SK-N-SH treated with all-trans-retinoic acid at 6 μM for 48 hours (cell line): Measurements from ENCODE around the gene AKT2.

Experiments
- ATAC-seq: fragments of 200-7000 bp; cut with Tn5 transposase; 3 replicates; pipeline ENCODE4 v1.9.1; 2020; ENCODE audit warnings: mild to moderate bottlenecking, moderate library complexity
- ARNTL ChIP-seq: fragments of 450-650 bp; formaldehyde crosslinking; IDR thresholded peaks from 2 replicates; pipeline ENCODE4 v1.5.0; 2020; ENCODE audit warnings: low read depth, mild to moderate bottlenecking, moderate library complexity, borderline replicate concordance
- BACH2 ChIP-seq: fragments of 250-450 bp; sonication (Bioruptor Pico); IDR thresholded peaks from 2 replicates; pipeline ENCODE4 v1.9.0; 2021; ENCODE audit warnings: mild to moderate bottlenecking, borderline replicate concordance
- CSDC2 ChIP-seq: fragments of 250-450 bp; sonication (Bioruptor Pico); IDR thresholded peaks from 2 replicates; pipeline ENCODE4 v1.5.0; 2020; ENCODE audit warnings: mild to moderate bottlenecking, moderate library complexity
- ESRRG ChIP-seq: fragments of 250-450 bp; sonication (Bioruptor Pico); IDR thresholded peaks from 2 replicates; pipeline ENCODE4 v1.6.1; 2021; ENCODE audit warnings: mild to moderate bottlenecking
- GLIS3 ChIP-seq: fragments of 250-450 bp; sonication (Bioruptor Pico); IDR thresholded peaks from 2 replicates; pipeline ENCODE4 v1.5.0; 2020; ENCODE audit warnings: mild to moderate bottlenecking, moderate library complexity
- ISL1 ChIP-seq: fragments of 250-450 bp; sonication (Bioruptor Pico); IDR thresholded peaks from 2 replicates; pipeline ENCODE4 v2.1.2; 2022; ENCODE audit warnings: mild to moderate bottlenecking, moderate library complexity
- OSR1 ChIP-seq: fragments of 250-450 bp; sonication (Bioruptor Pico); IDR thresholded peaks from 2 replicates; pipeline ENCODE4 v1.8.0; 2022; ENCODE audit warnings: moderate library complexity, mild to moderate bottlenecking, inconsistent platforms
- PPARA ChIP-seq: fragments of 250-450 bp; sonication (Bioruptor Pico); IDR thresholded peaks from 2 replicates; pipeline ENCODE4 v1.5.0; 2020; ENCODE audit warnings: mild to moderate bottlenecking, borderline replicate concordance
- RARB ChIP-seq: fragments of 250-450 bp; sonication (Bioruptor Pico); IDR thresholded peaks from 2 replicates; pipeline ENCODE4 v1.8.0; 2021; ENCODE audit warnings: mild to moderate bottlenecking, moderate library complexity
- SNAI2 ChIP-seq: fragments of 250-450 bp; sonication (Bioruptor Pico); IDR thresholded peaks from 2 replicates; pipeline ENCODE4 v1.5.0; 2020; ENCODE audit warnings: mild to moderate bottlenecking, moderate library complexity
- TCF4 ChIP-seq: fragments of 250-450 bp; sonication (Bioruptor Pico); IDR thresholded peaks from 2 replicates; pipeline ENCODE4 v1.8.0; 2021; ENCODE audit warnings: mild to moderate bottlenecking, moderate library complexity, borderline replicate concordance
- TOX ChIP-seq: fragments of 250-450 bp; sonication (Bioruptor Pico); IDR thresholded peaks from 2 replicates; pipeline ENCODE4 v1.8.0; 2021; ENCODE audit warnings: mild to moderate bottlenecking, moderate library complexity, borderline replicate concordance
- ZC3H10 ChIP-seq: fragments of 250-450 bp; sonication (Bioruptor Pico); IDR thresholded peaks from 2 replicates; pipeline ENCODE4 v1.5.1; 2021; ENCODE audit warnings: mild to moderate bottlenecking, moderate library complexity
- ZFP3 ChIP-seq: fragments of 250-450 bp; sonication (Bioruptor Pico); IDR thresholded peaks from 2 replicates; pipeline ENCODE4 v1.5.0; 2020; ENCODE audit warnings: mild to moderate bottlenecking, moderate library complexity
- ZFP30 ChIP-seq: fragments of 450-650 bp; formaldehyde crosslinking; IDR thresholded peaks from 2 replicates; pipeline ENCODE4 v1.5.0; 2022; ENCODE audit warnings: mild to moderate bottlenecking, moderate library complexity
- ZNF565 ChIP-seq: fragments of 450-650 bp; formaldehyde crosslinking; conservative IDR thresholded peaks from 2 replicates; pipeline ENCODE4 v1.5.0; 2020; ENCODE audit warnings: low read depth, mild to moderate bottlenecking, moderate library complexity
- ZNF70 ChIP-seq: fragments of 450-650 bp; formaldehyde crosslinking; IDR thresholded peaks from 2 replicates; pipeline ENCODE4 v1.5.0; 2020; ENCODE audit warnings: mild to moderate bottlenecking, moderate library complexity
- ZNF8 ChIP-seq: fragments of 450-650 bp; formaldehyde crosslinking; IDR thresholded peaks from 2 replicates; pipeline ENCODE4 v1.5.0; 2020; ENCODE audit warnings: mild to moderate bottlenecking, moderate library complexity
- TF ChIP-seq, protein P1 (sequence below): fragments of 250-450 bp; sonication (Bioruptor Pico); IDR thresholded peaks from 2 replicates; pipeline ENCODE4 v1.5.1; 2020; ENCODE audit warnings: low read depth, mild to moderate bottlenecking, moderate library complexity
- TF ChIP-seq, protein P2 (sequence below): fragments of 250-450 bp; sonication (Bioruptor Pico); IDR thresholded peaks from 2 replicates; pipeline ENCODE4 v1.5.1; 2021; ENCODE audit warnings: mild to moderate bottlenecking, moderate library complexity
- TF ChIP-seq, protein P3 (sequence below): fragments of 250-450 bp; sonication (Bioruptor Pico); IDR thresholded peaks from 2 replicates; pipeline ENCODE4 v1.5.0; 2020; ENCODE audit warnings: mild to moderate bottlenecking, moderate library complexity
- TF ChIP-seq, protein P4 (sequence below): fragments of 250-450 bp; sonication (Bioruptor Pico); IDR thresholded peaks from 2 replicates; pipeline ENCODE4 v1.8.0; 2021; ENCODE audit warnings: low read depth, mild to moderate bottlenecking, moderate library complexity, borderline replicate concordance
- TF ChIP-seq, protein P5 (sequence below): fragments of 250-450 bp; sonication (Bioruptor Pico); IDR thresholded peaks from 2 replicates; pipeline ENCODE4 v1.8.0; 2020; ENCODE audit warnings: mild to moderate bottlenecking, moderate library complexity, borderline replicate concordance

Gene AKT2

DNA sequence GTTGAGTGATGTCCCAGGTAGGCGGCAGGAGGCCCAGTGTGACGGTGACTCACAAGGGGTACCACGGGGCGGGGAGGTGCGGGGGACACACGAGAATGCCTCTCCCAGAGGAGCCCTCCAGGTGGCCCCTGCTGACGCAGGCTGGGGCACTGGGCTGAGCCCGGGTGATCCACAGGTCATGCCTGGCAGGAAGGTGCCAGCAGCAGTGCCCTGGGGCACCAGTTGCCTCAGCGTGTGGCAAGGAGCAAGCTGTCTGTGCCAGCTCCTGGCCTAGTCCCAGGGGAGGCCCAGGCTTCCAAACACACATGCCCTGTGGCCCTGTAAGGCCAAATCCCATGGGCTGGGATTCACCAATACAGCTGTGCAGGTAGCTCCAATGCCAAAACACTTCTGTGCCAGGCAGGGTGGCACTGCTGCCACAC, 28.0 kb downstream of the AKT2 start:
- no peak for ATAC-seq
- TF ChIP-seq SNAI2 (CRISPR knock-in tag), result no peak
- TF ChIP-seq TOX, result no peak
- no peak for TF ChIP-seq ZNF70 (CRISPR knock-in tag)
- no peak for TF ChIP-seq ZNF565 (CRISPR knock-in tag)
- no peak for TF ChIP-seq TCF4 (CRISPR knock-in tag)

DNA sequence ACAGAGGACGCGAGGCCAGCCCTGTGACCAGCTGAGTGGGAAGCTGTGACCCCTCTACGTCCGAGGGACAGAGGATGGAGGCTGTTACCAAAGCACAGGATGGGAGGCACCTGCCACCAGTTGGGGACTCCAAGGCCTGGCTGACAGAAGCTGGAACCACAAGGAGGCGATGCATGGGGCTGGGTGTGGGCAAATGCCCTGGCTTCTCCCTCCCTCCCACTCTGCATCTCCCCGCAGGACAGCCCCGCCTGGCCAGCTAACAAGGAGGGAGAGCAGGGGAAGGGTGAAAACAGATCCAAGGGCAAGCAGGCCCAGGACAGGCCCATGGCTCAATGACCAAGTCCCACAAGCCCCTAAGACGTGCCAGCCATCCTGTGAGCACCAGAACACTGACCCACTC, 28.6 kb downstream of the AKT2 start:
- no peak for ATAC-seq
- no peak for TF ChIP-seq ZNF8 (CRISPR knock-in tag)
- TF ChIP-seq RARB (CRISPR knock-in tag), result no peak
- TF ChIP-seq, protein P1, sequence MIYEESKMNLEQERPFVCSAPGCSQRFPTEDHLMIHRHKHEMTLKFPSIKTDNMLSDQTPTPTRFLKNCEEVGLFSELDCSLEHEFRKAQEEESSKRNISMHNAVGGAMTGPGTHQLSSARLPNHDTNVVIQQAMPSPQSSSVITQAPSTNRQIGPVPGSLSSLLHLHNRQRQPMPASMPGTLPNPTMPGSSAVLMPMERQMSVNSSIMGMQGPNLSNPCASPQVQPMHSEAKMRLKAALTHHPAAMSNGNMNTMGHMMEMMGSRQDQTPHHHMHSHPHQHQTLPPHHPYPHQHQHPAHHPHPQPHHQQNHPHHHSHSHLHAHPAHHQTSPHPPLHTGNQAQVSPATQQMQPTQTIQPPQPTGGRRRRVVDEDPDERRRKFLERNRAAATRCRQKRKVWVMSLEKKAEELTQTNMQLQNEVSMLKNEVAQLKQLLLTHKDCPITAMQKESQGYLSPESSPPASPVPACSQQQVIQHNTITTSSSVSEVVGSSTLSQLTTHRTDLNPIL, result no peak
- no peak for TF ChIP-seq BACH2 (CRISPR knock-in tag)
- TF ChIP-seq ESRRG, result no peak
- TF ChIP-seq ZC3H10 (CRISPR knock-in tag), result no peak
- TF ChIP-seq, protein P2, sequence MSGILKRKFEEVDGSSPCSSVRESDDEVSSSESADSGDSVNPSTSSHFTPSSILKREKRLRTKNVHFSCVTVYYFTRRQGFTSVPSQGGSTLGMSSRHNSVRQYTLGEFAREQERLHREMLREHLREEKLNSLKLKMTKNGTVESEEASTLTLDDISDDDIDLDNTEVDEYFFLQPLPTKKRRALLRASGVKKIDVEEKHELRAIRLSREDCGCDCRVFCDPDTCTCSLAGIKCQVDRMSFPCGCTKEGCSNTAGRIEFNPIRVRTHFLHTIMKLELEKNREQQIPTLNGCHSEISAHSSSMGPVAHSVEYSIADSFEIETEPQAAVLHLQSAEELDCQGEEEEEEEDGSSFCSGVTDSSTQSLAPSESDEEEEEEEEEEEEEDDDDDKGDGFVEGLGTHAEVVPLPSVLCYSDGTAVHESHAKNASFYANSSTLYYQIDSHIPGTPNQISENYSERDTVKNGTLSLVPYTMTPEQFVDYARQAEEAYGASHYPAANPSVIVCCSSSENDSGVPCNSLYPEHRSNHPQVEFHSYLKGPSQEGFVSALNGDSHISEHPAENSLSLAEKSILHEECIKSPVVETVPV, result no peak
- TF ChIP-seq OSR1 (CRISPR knock-in tag), result no peak
- TF ChIP-seq, protein P3, sequence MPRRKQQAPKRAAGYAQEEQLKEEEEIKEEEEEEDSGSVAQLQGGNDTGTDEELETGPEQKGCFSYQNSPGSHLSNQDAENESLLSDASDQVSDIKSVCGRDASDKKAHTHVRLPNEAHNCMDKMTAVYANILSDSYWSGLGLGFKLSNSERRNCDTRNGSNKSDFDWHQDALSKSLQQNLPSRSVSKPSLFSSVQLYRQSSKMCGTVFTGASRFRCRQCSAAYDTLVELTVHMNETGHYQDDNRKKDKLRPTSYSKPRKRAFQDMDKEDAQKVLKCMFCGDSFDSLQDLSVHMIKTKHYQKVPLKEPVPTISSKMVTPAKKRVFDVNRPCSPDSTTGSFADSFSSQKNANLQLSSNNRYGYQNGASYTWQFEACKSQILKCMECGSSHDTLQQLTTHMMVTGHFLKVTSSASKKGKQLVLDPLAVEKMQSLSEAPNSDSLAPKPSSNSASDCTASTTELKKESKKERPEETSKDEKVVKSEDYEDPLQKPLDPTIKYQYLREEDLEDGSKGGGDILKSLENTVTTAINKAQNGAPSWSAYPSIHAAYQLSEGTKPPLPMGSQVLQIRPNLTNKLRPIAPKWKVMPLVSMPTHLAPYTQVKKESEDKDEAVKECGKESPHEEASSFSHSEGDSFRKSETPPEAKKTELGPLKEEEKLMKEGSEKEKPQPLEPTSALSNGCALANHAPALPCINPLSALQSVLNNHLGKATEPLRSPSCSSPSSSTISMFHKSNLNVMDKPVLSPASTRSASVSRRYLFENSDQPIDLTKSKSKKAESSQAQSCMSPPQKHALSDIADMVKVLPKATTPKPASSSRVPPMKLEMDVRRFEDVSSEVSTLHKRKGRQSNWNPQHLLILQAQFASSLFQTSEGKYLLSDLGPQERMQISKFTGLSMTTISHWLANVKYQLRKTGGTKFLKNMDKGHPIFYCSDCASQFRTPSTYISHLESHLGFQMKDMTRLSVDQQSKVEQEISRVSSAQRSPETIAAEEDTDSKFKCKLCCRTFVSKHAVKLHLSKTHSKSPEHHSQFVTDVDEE (CRISPR knock-in tag), result no peak
- TF ChIP-seq ZFP30, result no peak
- no peak for TF ChIP-seq CSDC2 (CRISPR knock-in tag)
- TF ChIP-seq ZNF70 (CRISPR knock-in tag), result no peak
- no peak for TF ChIP-seq TCF4 (CRISPR knock-in tag)
- TF ChIP-seq ISL1 (CRISPR knock-in tag), result no peak
- no peak for TF ChIP-seq SNAI2 (CRISPR knock-in tag)
- no peak for TF ChIP-seq GLIS3
- TF ChIP-seq PPARA (CRISPR knock-in tag), result no peak
- TF ChIP-seq, protein P4, sequence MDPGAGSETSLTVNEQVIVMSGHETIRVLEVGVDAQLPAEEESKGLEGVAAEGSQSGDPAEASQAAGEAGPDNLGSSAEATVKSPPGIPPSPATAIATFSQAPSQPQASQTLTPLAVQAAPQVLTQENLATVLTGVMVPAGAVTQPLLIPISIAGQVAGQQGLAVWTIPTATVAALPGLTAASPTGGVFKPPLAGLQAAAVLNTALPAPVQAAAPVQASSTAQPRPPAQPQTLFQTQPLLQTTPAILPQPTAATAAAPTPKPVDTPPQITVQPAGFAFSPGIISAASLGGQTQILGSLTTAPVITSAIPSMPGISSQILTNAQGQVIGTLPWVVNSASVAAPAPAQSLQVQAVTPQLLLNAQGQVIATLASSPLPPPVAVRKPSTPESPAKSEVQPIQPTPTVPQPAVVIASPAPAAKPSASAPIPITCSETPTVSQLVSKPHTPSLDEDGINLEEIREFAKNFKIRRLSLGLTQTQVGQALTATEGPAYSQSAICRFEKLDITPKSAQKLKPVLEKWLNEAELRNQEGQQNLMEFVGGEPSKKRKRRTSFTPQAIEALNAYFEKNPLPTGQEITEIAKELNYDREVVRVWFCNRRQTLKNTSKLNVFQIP (CRISPR knock-in tag), result no peak
- no peak for TF ChIP-seq TOX
- TF ChIP-seq, all 23 proteins: peak for 0

DNA sequence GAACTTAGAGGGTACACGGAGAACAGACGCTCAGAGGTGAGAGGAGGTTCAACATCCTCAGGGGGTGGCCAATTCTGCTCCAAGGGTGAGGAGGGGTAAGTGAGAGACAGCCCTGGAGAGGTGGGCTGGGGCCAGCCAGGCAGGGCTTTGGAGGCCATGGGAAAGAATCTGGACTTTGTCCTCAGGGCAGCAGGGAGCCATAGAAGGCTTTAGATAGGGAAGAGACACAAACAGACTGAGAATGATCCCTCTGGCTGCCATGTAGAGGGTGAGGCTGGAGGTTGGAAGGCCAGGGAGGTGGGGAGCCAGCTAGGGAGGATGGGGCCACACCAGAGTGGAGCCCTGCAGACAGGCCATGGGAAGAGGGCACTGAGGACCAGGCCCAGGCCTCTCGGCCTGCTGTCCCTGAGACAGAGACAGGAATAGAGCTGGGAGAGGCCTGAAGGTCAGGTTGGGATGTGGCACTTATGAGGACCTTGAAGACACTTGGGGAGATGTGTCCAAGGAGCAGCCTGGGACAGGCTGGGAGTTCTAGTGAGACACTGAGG, 29.5 kb downstream of the AKT2 start:
- no peak for ATAC-seq
- TF ChIP-seq, protein P3 (CRISPR knock-in tag), result no peak
- TF ChIP-seq, protein P5, sequence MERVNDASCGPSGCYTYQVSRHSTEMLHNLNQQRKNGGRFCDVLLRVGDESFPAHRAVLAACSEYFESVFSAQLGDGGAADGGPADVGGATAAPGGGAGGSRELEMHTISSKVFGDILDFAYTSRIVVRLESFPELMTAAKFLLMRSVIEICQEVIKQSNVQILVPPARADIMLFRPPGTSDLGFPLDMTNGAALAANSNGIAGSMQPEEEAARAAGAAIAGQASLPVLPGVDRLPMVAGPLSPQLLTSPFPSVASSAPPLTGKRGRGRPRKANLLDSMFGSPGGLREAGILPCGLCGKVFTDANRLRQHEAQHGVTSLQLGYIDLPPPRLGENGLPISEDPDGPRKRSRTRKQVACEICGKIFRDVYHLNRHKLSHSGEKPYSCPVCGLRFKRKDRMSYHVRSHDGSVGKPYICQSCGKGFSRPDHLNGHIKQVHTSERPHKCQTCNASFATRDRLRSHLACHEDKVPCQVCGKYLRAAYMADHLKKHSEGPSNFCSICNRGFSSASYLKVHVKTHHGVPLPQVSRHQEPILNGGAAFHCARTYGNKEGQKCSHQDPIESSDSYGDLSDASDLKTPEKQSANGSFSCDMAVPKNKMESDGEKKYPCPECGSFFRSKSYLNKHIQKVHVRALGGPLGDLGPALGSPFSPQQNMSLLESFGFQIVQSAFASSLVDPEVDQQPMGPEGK (CRISPR knock-in tag), result no peak
- no peak for TF ChIP-seq ZFP30
- TF ChIP-seq ARNTL (CRISPR knock-in tag), result no peak
- no peak for TF ChIP-seq GLIS3
- TF ChIP-seq SNAI2 (CRISPR knock-in tag), result no peak
- no peak for TF ChIP-seq ZFP3 (CRISPR knock-in tag)
- no peak for TF ChIP-seq ZC3H10 (CRISPR knock-in tag)
- TF ChIP-seq RARB (CRISPR knock-in tag), result no peak
- TF ChIP-seq BACH2 (CRISPR knock-in tag), result no peak
